D721Med (cell line): ENCODE data around the gene PANX1.

Experiments
- DNase-seq: peaks from one replicate; pipeline ENCODE4 v3.0.0; 2011; ENCODE audit warnings: low spot score; ENCODE audit not compliant: insufficient read length
- FAIRE-seq: peaks from 2 replicates; lab custom pipeline; 2011; peaks lifted over from hg19 to GRCh38; lab: Jason Lieb, UNC
- CTCF ChIP-seq: IDR thresholded peaks from 2 replicates; pipeline ENCODE4 v1.5.1; 2012; ENCODE audit warnings: mild to moderate bottlenecking, control low read depth; ENCODE audit not compliant: insufficient read depth; ENCODE audit errors: missing control alignments

The PANX1 gene

GRCh38 chr11:94184362-94184761, 55.7 kb downstream of the PANX1 start:
- no peak for TF ChIP-seq CTCF
- DNase-seq (no peak), FAIRE-seq (no peak)

GRCh38 chr11:94184846-94185245, 56.2 kb downstream of the PANX1 start:
- DNase-seq (no peak), FAIRE-seq (no peak)
- TF ChIP-seq CTCF = no peak

GRCh38 chr11:94185416-94186084, 56.9 kb downstream of the PANX1 start:
- DNase-seq (no peak), FAIRE-seq (no peak)
- no peak for TF ChIP-seq CTCF

GRCh38 chr11:94186342-94187203, 57.9 kb downstream of the PANX1 start:
- TF ChIP-seq CTCF = no peak
- no peak for FAIRE-seq
- no peak for DNase-seq

GRCh38 chr11:94193288-94193687, 64.6 kb downstream of the PANX1 start:
- FAIRE-seq (no peak), DNase-seq (no peak)
- TF ChIP-seq CTCF = no peak

- TF ChIP-seq CTCF = no peak
- FAIRE-seq = no peak
Measured at GRCh38 chr11:94194712-94195111, 66.1 kb downstream of the PANX1 start.

GRCh38 chr11:94196363-94196762, 67.7 kb downstream of the PANX1 start:
- FAIRE-seq = no peak
- no peak for TF ChIP-seq CTCF
- DNase-seq = no peak

More at GRCh38 chr11:94194712-94195111, 66.1 kb downstream of the PANX1 start:
- DNase-seq = no peak
